HG02759 (cell line): Measurements from ENCODE around the gene LACTB.
"Not testable (repeated sequence)": the region's sequence is repeated elsewhere in the genome, so short reads cannot be mapped to it uniquely, and the experiment has no call there.

ENCODE experiments used
- ATAC-seq: cut with Tn5 transposase; IDR thresholded peaks from one replicate; pipeline ENCODE4 v1.9.1; 2021; ENCODE audit warnings: mild to moderate bottlenecking, moderate library complexity; ENCODE audit not compliant: unreplicated experiment

LACTB gene

GRCh38 chr15:63089260-63090043 is 32.2 kb upstream of the LACTB start:
- ATAC-seq = no peak

GRCh38 chr15:63090472-63090871 is 31.2 kb upstream of the LACTB start:
- ATAC-seq = no peak

GRCh38 chr15:63090887-63091286 is 30.8 kb upstream of the LACTB start:
- no peak for ATAC-seq

GRCh38 chr15:63091679-63092446 is 29.8 kb upstream of the LACTB start:
- no peak for ATAC-seq

- ATAC-seq = peak; percentile 59
These were observed 28.0 kb upstream of the LACTB start for GRCh38 chr15:63093486-63094205.

GRCh38 chr15:63094495-63094931 is 27.1 kb upstream of the LACTB start:
- no peak for ATAC-seq

GRCh38 chr15:63096178-63096577 is 25.5 kb upstream of the LACTB start:
- ATAC-seq = no peak

- not testable (repeated sequence) for ATAC-seq
These were observed 22.8 kb upstream of the LACTB start for GRCh38 chr15:63098901-63099300.

GRCh38 chr15:63099581-63099980 is 22.1 kb upstream of the LACTB start:
- not testable (repeated sequence) for ATAC-seq

- ATAC-seq = no peak
These were observed 18.2 kb upstream of the LACTB start for GRCh38 chr15:63103416-63103815.

GRCh38 chr15:63104727-63105126 is 16.9 kb upstream of the LACTB start:
- ATAC-seq = no peak

GRCh38 chr15:63105354-63105753 is 16.3 kb upstream of the LACTB start:
- ATAC-seq = not testable (repeated sequence)

- ATAC-seq = no peak
These were observed 13.6 kb upstream of the LACTB start for GRCh38 chr15:63107895-63108546.

GRCh38 chr15:63109498-63109897 is 12.2 kb upstream of the LACTB start:
- no peak for ATAC-seq

GRCh38 chr15:63109920-63110319 is 11.7 kb upstream of the LACTB start:
- no peak for ATAC-seq

- no peak for ATAC-seq
These were observed 11.1 kb upstream of the LACTB start for GRCh38 chr15:63110428-63111026.

GRCh38 chr15:63111481-63111880 is 10.2 kb upstream of the LACTB start:
- no peak for ATAC-seq

GRCh38 chr15:63112871-63113270 is 8.8 kb upstream of the LACTB start:
- ATAC-seq = no peak

- ATAC-seq = no peak
These were observed 7.2 kb upstream of the LACTB start for GRCh38 chr15:63114465-63114864.

- no peak for ATAC-seq
These were observed 2.8 kb upstream of the LACTB start for GRCh38 chr15:63118854-63119253.
